Activated T-cell treated with anti-CD3 and anti-CD28 coated beads, Interleukin-2, amount 50 U/mL, for 1 hour (primary cell): Measurements from ENCODE around the gene PERM1.

Experiments used
- DNase-seq: peaks from one replicate; pipeline ENCODE4 v3.0.0-alpha.2; 2020

PERM1 gene

GRCh38 chr1:945688-946556 lies 36.0 kb downstream of the PERM1 start:
- no peak for DNase-seq

DNA sequence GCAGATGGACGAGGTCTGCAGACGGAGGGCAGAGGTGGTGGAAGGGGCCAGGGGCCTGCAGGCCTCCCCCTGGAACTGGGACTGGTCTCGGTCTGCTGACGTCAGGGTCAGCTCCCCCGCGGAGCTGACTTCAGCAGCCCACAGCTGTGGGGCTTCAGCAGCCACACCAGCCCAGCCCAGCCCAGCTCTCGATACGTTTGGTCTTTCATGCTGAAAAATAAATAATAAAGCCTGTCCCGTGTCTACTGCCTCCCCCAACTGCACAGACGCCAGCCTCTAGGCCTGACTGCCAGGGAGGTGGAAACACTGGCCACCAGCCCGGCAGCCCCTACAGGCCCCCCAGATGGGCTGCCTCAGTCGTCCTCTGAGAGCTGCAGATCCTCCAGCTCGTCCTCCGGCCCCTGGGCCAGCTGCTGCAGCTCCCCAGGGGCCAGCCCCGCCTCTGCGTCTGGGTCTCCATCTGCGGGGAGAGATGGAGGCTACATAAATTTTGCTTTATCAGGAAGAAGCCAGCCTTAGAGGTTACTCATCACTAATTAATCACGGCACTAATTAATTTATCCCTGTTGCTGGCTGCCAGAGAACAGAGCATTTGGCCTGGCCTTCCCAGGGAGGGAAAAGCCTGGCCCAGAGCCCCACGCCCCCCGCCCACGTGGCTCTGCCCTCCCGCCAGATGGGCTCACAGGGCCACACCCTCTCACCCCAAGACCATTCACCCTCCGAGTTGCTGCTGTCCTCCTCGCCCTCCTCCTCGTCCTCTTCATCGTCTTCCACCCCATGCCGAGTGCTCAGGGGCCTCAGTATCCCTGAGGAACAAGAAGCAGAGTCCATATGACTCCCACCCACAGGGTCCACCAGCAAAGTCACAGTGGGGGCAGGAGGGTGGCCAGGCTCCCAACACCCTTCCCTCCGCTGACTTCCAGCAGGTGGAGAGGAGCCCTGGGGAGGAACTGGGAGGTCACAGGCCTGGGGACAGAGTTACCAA lies 37.3 kb downstream of the PERM1 start:
- no peak for DNase-seq

DNA sequence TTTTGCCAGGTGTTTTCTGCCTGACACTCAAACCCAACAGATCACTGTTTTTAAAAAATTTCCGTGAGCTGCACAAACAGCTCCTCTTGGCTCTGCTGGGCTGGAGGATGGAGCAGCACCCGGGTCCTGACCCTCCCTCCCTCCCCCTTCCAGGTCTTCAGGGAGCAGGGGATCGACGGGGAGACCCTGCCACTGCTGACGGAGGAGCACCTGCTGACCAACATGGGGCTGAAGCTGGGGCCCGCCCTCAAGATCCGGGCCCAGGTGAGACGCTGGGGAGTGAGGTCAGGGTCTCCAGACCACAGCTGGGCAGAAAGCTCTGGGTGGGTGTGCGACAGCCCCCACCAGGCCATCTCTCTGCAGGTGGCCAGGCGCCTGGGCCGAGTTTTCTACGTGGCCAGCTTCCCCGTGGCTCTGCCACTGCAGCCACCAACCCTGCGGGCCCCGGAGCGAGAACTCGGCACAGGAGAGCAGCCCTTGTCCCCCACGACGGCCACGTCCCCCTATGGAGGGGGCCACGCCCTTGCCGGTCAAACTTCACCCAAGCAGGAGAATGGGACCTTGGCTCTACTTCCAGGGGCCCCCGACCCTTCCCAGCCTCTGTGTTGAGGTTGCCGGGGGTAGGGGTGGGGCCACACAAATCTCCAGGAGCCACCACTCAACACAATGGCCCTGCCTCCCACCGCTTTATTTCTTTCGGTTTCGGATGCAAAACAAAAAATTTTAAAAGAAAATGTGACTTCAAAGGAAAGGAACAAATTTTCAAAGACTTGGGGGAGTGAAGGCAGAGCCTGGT lies 38.1 kb downstream of the PERM1 start:
- no peak for DNase-seq

GRCh38 chr1:942864-943533 lies 38.9 kb downstream of the PERM1 start:
- DNase-seq = no peak

DNA sequence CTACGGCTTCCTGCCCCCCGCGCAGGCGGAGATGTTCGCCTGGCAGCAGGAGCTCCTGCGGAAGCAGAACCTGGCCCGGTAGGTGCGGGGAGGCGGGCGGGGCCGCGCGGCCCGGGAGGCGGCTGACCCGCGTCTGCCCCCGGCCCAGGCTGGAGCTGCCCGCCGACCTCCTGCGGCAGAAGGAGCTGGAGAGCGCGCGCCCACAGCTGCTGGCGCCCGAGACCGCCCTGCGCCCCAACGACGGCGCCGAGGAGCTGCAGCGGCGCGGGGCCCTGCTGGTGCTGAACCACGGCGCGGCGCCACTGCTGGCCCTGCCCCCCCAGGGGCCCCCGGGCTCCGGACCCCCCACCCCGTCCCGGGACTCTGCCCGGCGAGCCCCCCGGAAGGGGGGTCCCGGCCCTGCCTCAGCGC lies 39.5 kb downstream of the PERM1 start:
- DNase-seq = no peak

GRCh38 chr1:941588-942383 lies 40.1 kb downstream of the PERM1 start:
- peak; percentile 43 for DNase-seq

GRCh38 chr1:941015-941587 lies 40.8 kb downstream of the PERM1 start:
- no peak for DNase-seq

- DNase-seq = peak; percentile 50
Measured at GRCh38 chr1:940107-941014, 41.5 kb downstream of the PERM1 start.

GRCh38 chr1:939511-940106 lies 42.3 kb downstream of the PERM1 start:
- DNase-seq = no peak

DNA sequence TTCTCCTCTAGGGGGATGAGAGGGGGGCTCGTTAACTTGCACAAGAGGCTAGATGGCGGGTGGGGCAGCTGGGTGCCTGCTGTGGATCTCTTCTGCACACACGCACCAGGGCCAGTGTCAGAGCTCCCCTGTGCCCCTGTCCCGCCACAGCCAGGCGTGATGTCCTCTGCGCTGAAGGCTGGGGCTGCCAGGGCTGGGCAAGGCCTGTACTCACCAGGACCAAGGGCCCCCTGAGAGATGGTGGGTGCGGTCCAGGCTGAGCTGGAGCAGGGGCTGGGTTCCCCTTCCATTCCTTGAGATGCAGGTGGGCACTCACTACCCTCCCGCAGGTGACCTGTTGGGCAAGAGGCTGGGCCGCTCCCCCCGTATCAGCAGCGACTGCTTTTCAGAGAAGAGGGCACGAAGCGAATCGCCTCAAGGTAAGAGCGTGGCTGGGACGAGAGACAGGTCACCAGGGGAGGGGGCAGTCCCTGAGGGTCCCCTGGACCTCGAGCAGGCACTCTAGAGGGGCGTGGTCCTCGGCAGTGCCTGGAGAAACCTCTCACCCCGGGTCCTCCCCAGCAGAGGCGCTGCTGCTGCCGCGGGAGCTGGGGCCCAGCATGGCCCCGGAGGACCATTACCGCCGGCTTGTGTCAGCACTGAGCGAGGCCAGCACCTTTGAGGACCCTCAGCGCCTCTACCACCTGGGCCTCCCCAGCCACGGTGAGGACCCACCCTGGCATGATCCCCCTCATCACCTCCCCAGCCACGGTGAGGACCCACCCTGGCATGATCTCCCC lies 43.0 kb downstream of the PERM1 start:
- no peak for DNase-seq

DNA sequence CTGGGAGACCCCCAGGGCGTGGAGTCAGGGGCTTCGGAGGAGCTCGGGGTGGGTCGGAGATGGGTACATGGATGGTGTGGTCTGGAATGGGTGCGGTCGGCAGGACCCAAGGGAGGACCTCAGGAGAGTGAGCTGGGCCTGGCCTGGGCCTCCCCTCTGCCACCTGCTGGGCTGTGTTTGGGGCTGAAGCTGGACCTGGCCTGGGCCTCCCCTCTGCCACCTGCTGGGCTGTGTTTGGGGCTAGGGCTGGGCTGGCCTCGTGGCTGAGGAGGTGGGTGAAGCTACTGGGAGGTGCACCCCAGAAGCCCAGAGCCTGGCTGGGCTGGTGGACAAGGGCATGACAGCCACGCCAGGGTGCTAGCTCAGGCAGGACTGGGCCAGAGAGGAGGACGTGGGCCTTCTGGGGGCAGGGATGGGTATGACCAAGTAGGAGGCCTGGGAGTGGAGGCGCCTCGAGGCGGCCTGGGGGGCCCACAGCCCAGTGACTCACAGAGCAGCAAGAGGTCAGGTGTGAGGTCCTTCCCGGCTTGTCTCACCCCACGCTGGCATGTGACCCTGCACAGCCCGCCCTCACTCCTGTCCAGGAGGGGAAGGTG lies 43.7 kb downstream of the PERM1 start:
- DNase-seq = no peak

DNA sequence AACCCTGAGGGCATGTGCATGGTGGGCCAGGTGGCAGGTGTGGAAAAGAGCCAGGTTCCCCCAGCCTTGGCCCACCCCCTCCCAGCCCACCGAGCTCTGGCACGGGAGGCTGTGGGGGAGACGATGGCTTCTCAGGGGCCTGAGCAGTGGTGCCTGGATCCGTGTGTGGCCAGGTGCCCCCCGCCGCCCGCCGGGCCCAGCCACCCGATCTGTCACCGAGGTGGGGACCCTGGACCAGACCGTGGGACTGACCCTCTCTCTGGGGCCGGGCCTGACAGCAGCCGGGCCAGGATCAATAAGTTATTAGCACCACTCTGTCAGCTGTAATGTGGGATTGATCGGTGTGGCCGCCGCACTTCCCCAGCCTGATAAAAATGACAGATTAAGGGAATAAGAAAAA lies 44.4 kb downstream of the PERM1 start:
- DNase-seq = no peak

GRCh38 chr1:936348-937264 lies 45.3 kb downstream of the PERM1 start:
- no peak for DNase-seq

- DNase-seq = no peak
Measured at GRCh38 chr1:935751-936231, 46.1 kb downstream of the PERM1 start.

- no peak for DNase-seq
Measured at GRCh38 chr1:934991-935750, 46.7 kb downstream of the PERM1 start.

DNA sequence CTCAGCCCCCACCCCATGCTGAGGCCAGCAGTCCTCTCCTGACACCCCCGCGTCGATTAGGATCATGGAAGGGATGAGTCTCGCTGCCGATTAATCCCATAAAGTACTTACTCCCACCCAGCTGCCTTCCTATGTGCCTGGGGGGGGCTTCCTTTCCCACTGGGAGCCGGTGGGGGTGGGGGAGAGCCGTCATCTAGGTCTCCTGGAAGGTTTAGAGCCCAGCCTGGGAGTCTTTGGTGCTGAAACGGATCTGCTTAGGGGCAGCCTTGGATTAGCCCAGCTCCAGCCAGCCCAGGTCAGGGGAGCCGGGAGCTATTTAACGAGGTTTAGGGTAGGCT lies 48.3 kb downstream of the PERM1 start:
- no peak for DNase-seq
